Testis (tissue), 2 donors: Measurements from ENCODE around the gene URM1.

Experiments
- POLR2A ChIP-seq: fragments of 450-650 bp; IDR thresholded peaks from one replicate; pipeline ENCODE4 v1.6.1; 2017; ENCODE audit warnings: antibody characterized with exemption, mild to moderate bottlenecking, moderate library complexity
- TF ChIP-seq, protein P1 (sequence below), 3 experiments: fragments of 450-650 bp in 2 of 3; fragments of 200-600 bp in 1 of 3; sonication (generic) in 1 of 3; IDR thresholded peaks; one replicate each; pipeline ENCODE4 v1.5.1; 2016 to 2019; ENCODE audit warnings: antibody characterized with exemption in 3 of 3, mild to moderate bottlenecking in 2 of 3, moderate library complexity in 1 of 3

DNA sequence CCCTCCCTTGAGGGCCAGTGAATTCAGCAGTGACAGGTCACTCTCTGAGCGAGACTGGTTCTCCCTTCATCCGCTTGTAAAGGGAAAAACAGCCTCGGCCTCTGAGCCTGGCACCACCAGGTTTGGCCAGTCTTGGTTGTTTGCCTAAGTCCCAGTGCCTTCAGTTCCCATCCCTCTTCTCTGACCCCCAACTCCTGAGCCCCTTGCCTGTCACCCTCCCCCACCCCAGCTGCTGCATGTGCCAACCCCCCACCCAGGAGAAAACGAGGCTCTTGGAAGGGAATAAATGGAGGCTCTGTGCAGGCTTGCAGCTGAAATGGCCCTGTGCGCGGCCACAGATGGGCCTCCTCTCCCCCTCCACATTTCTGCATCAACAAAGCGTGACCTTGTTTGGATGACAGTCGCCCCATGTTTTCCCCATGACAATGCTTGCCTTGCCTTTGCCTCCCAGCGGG is 3.1 kb downstream of the URM1 start:
- no peak for TF ChIP-seq POLR2A
- TF ChIP-seq, protein P1, sequence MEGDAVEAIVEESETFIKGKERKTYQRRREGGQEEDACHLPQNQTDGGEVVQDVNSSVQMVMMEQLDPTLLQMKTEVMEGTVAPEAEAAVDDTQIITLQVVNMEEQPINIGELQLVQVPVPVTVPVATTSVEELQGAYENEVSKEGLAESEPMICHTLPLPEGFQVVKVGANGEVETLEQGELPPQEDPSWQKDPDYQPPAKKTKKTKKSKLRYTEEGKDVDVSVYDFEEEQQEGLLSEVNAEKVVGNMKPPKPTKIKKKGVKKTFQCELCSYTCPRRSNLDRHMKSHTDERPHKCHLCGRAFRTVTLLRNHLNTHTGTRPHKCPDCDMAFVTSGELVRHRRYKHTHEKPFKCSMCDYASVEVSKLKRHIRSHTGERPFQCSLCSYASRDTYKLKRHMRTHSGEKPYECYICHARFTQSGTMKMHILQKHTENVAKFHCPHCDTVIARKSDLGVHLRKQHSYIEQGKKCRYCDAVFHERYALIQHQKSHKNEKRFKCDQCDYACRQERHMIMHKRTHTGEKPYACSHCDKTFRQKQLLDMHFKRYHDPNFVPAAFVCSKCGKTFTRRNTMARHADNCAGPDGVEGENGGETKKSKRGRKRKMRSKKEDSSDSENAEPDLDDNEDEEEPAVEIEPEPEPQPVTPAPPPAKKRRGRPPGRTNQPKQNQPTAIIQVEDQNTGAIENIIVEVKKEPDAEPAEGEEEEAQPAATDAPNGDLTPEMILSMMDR (IDR thresholded peaks at IDR 0.05), result no peak
